ENCODE data around the gene GRB10.

The GRB10 gene

GRCh38 chr7:50723888-50724287, 58.8 kb downstream of the GRB10 start:
- Histone ChIP-seq H3K4me3 (IDR thresholded peaks at IDR 0.05; ENCODE audit: insufficient read depth, low read depth, low read length) (no peak overlapping the region), H3K27me3 (ENCODE audit: insufficient read depth, low read depth) (no peaks in the 10 kb centered on the region), H3K4me2 (no peak overlapping the region), H3K36me3 (ENCODE audit: insufficient read depth) (no peaks in the 10 kb centered on the region), H3K79me2 (ENCODE audit: insufficient read depth, low read depth) (no peaks in the 10 kb centered on the region), H3K9ac (no peak overlapping the region), H4K20me1 (ENCODE audit: insufficient read depth) (no peaks in the 10 kb centered on the region), H2AFZ (ENCODE audit: low read depth) (no peak overlapping the region), H3K27ac (no peak overlapping the region), H3K4me1 (ENCODE audit: low read depth, poor library complexity, severe bottlenecking) (no peaks in the 10 kb centered on the region)
- no peak for TF ChIP-seq CTCF (conservative IDR thresholded peaks at IDR 0.05; ENCODE audit: low read depth, low read length)

- Histone ChIP-seq H3K4me1 (ENCODE audit: low read depth, poor library complexity, severe bottlenecking) (no peaks in the 10 kb centered on the region), H3K36me3 (ENCODE audit: insufficient read depth) (no peaks in the 10 kb centered on the region), H4K20me1 (ENCODE audit: insufficient read depth) (no peaks in the 10 kb centered on the region), H3K79me2 (ENCODE audit: insufficient read depth, low read depth) (no peaks in the 10 kb centered on the region), H3K27me3 (ENCODE audit: insufficient read depth, low read depth) (no peaks in the 10 kb centered on the region), H3K4me2 (no peak overlapping the region), H2AFZ (ENCODE audit: low read depth) (no peak overlapping the region), H3K4me3 (IDR thresholded peaks at IDR 0.05; ENCODE audit: insufficient read depth, low read depth, low read length) (no peak overlapping the region), H3K27ac (no peak overlapping the region), H3K9ac (no peak overlapping the region)
- TF ChIP-seq CTCF (conservative IDR thresholded peaks at IDR 0.05; ENCODE audit: low read depth, low read length) = no peak
Observed at GRCh38 chr7:50723173-50723572, 59.5 kb downstream of the GRB10 start.

DNA sequence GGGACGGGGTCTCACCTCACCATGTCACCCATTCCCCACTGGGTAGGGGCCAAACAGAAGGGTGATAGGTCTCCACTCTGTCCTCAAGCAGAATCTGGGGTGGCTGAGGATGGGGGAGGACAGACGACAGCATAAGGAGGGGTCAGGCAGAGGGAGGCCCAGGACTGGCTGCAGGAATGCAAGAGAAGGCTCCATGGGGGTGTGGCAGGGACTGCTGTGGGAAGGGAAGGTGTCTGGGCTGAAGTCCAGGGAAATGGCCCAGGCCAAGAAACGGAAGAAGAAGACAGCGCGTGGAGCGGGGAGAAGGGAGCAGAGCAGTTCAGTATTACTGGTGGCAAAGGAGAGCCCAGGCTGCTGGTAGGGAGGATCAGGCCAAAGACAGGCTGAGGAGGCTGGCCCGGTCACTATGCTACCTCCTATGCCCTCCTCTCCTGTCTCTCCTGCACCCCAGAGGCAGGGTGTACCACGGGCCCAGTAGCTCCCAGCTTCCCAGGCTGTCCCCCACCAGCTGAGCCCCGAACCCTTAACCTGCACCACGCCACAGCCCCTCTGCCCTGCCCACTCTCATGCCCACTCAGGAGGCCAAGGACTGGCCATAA, 60.9 kb downstream of the GRB10 start:
- H4K20me1 ChIP-seq (ENCODE audit: insufficient read depth) = no peaks in the 10 kb centered on the region
- no peak overlapping the region for H3K9ac ChIP-seq
- H2AFZ ChIP-seq (ENCODE audit: low read depth) = no peak overlapping the region
- H3K27ac ChIP-seq = no peak overlapping the region
- H3K4me1 ChIP-seq (ENCODE audit: low read depth, poor library complexity, severe bottlenecking) = no peaks in the 10 kb centered on the region
- TF ChIP-seq CTCF (conservative IDR thresholded peaks at IDR 0.05; ENCODE audit: low read depth, low read length) = no peak
- no peaks in the 10 kb centered on the region for H3K36me3 ChIP-seq (ENCODE audit: insufficient read depth)
- H3K79me2 ChIP-seq (ENCODE audit: insufficient read depth, low read depth) = no peaks in the 10 kb centered on the region
- no peak overlapping the region for H3K4me3 ChIP-seq (IDR thresholded peaks at IDR 0.05; ENCODE audit: insufficient read depth, low read depth, low read length)
- H3K4me2 ChIP-seq = no peak overlapping the region
- H3K27me3 ChIP-seq (ENCODE audit: insufficient read depth, low read depth) = no peaks in the 10 kb centered on the region

DNA sequence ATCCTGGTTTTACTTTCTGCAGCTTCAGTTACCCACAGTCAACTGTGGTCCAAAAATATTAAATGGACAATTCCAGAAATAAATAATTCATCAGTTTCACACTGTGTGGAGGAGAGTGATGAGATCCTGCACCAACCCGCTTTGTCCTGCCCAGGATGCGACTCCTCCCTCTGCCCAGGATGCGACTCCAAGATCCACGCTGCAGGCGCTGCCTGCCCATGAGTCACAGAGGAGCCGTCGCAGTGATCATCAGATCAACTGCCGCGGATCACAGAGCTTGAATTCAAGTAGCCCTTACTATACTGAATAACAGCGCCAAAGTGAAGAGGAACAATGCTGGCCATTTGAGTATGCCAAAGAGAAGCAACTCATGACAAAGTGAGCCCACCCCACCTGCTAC, 61.5 kb downstream of the GRB10 start:
- no peaks in the 10 kb centered on the region for H4K20me1 ChIP-seq (ENCODE audit: insufficient read depth)
- H3K4me1 ChIP-seq (ENCODE audit: low read depth, poor library complexity, severe bottlenecking) = no peaks in the 10 kb centered on the region
- no peak overlapping the region for H3K4me2 ChIP-seq
- no peaks in the 10 kb centered on the region for H3K27me3 ChIP-seq (ENCODE audit: insufficient read depth, low read depth)
- TF ChIP-seq CTCF (conservative IDR thresholded peaks at IDR 0.05; ENCODE audit: low read depth, low read length) = no peak
- H3K4me3 ChIP-seq (IDR thresholded peaks at IDR 0.05; ENCODE audit: insufficient read depth, low read depth, low read length) = no peak overlapping the region
- no peaks in the 10 kb centered on the region for H3K36me3 ChIP-seq (ENCODE audit: insufficient read depth)
- H3K27ac ChIP-seq = no peak overlapping the region
- no peak overlapping the region for H3K9ac ChIP-seq
- H2AFZ ChIP-seq (ENCODE audit: low read depth) = no peak overlapping the region
- no peaks in the 10 kb centered on the region; the same call in 1 of the 2 replicates for H3K79me2 ChIP-seq (ENCODE audit: insufficient read depth, low read depth)
